ENCODE data around the gene NOTUM. TPM values are rescaled to one million over a fixed set of nuclear protein-coding genes. Genes with fewer than 3 reads are reported as not detected.

The NOTUM gene
- total and polyA plus RNA-seq, 10 of the 15 experiments (the other 5 are each of a cell fraction or from before 2014, with no cell fraction given): 0.04 to 0.13 TPM; not detected in 8

- Histone ChIP-seq H3K79me2 (ENCODE audit: control insufficient read depth, insufficient read depth, low read length) (peaks cover 47% of the 10 kb centered on the region), H4K20me1 (ENCODE audit: control insufficient read depth, insufficient read depth) (no peaks in the 10 kb centered on the region; the same call in 1 of the 2 replicates), H2AFZ (ENCODE audit: control insufficient read depth, low read depth, low read length) (no peak overlapping the region), H3K27ac (ENCODE audit: control insufficient read depth, insufficient read depth) (no peak overlapping the region), H3K9ac (ENCODE audit: control insufficient read depth, insufficient read depth, low read length) (no peak overlapping the region), H3K9me3 (replicated peaks; ENCODE audit: control insufficient read depth, insufficient read depth, low read length) (no peaks in the 10 kb centered on the region), H3K27me3 (replicated peaks in 1 of 2; ENCODE audit: control insufficient read depth in 2 of 2, insufficient read depth in 2 of 2, low read length in 1 of 2) (no peaks in the 10 kb centered on the region), H3K4me2 (ENCODE audit: control insufficient read depth, insufficient read depth) (no peak overlapping the region), H3K4me3 (no peak overlapping the region), H3K4me1 (ENCODE audit: control insufficient read depth, insufficient read depth, low read length) (peaks cover 13% of the 10 kb centered on the region), H3K36me3 (ENCODE audit: control insufficient read depth in 2 of 2, insufficient read depth in 2 of 2, low read length in 1 of 2) (peaks cover 3 to 8% of the 10 kb centered on the region in 2 experiments; a peak in 3 of 4 replicates)
- DNase-seq (ENCODE audit: low read depth, low spot score) (no peak), FAIRE-seq (no peak), ATAC-seq (no peak)
- WGBS (ENCODE audit: insufficient coverage, insufficient replicate concordance, low lambda C conversion rate, missing lambda C conversion rate): 98% methylated on average over 20 of the region's 23 CpGs
- POLR2A ChIA-PET: interaction anchor here (1.6 kb wide), 1 partner anchor 32 kb away, joined by 3 read pairs; no protein-coding TSS in a partner anchor
- RAD21 ChIA-PET (ENCODE audit: unreplicated experiment): interaction anchor here (0.9 kb wide), 1 partner anchor 99 kb away, joined by 3 read pairs; no protein-coding TSS in a partner anchor
- BruUV-seq (replicated peaks): no TSS peak
- intact Hi-C loops (cut with micrococcal nuclease; ENCODE audit: unreplicated experiment) (no loop called here), in situ Hi-C loops (cut with MboI) (no loop called here)
- SMC1A ChIA-PET (ENCODE audit: uncharacterized antibody, unreplicated experiment): no interaction called here
- CTCF ChIA-PET: no interaction called here
- TF ChIP-seq ZBTB33 (IDR thresholded peaks at IDR 0.05) (no peak), E2F8 (IDR thresholded peaks at IDR 0.05; ENCODE audit: low read depth, partially characterized antibody) (no peak), IKZF1 (conservative IDR thresholded peaks at IDR 0.05) (no peak), ZZZ3 (IDR thresholded peaks at IDR 0.05; ENCODE audit: control insufficient read depth, insufficient read length, low read depth) (no peak), CUX1 (IDR thresholded peaks at IDR 0.05; ENCODE audit: insufficient replicate concordance, low read depth, low read length) (no peak), ATF7 (IDR thresholded peaks at IDR 0.05; ENCODE audit: low read depth) (no peak), ETV6 (conservative IDR thresholded peaks at IDR 0.05 in 1 of 2, IDR thresholded peaks at IDR 0.05 in 1 of 2; ENCODE audit: borderline replicate concordance in 1 of 2, low read depth in 1 of 2) (no peak), TCF12 (IDR thresholded peaks at IDR 0.05; ENCODE audit: low read depth, low read length) (no peak), REST (IDR thresholded peaks at IDR 0.05; ENCODE audit: low read depth, low read length) (no peak)
These were observed 38.9 kb downstream of the NOTUM start for GRCh38 chr17:81921996-81922565.
